DOHH2 (cell line): ENCODE measurements around the gene PLCE1.
"Not testable (repeated sequence)": the region's sequence is repeated elsewhere in the genome, so short reads cannot be mapped to it uniquely, and the experiment has no call there.

ENCODE experiments used
- H3F3A ChIP-seq: fragments of 200-600 bp; sonication (generic), shearing (Covaris generic); 2 replicates; pipeline ENCODE4 v1.6.0; 2016; ENCODE audit warnings: antibody characterized with exemption, mild to moderate bottlenecking; ENCODE audit not compliant: control insufficient read depth, insufficient read depth
- H3K27ac ChIP-seq: fragments of 200-600 bp; sonication (generic); 2 replicates; pipeline ENCODE4 v1.5.1; 2014; ENCODE audit warnings: low read depth, mild to moderate bottlenecking, low read length, moderate library complexity
- H3K27me3 ChIP-seq: fragments of 200-600 bp; sonication (generic); 2 replicates; pipeline ENCODE4 v1.6.1; 2014; ENCODE audit warnings: mild to moderate bottlenecking, low read length, mixed read lengths; ENCODE audit not compliant: control insufficient read depth
- H3K36me3 ChIP-seq: fragments of 200-600 bp; sonication (generic); 2 replicates; pipeline ENCODE4 v1.6.1; 2014; ENCODE audit warnings: mild to moderate bottlenecking, low read length, moderate library complexity, mixed read lengths; ENCODE audit not compliant: control insufficient read depth
- H3K4me1 ChIP-seq: fragments of 200-600 bp; sonication (generic); 2 replicates; pipeline ENCODE4 v1.6.1; 2014; ENCODE audit warnings: mild to moderate bottlenecking, low read length, mixed read lengths; ENCODE audit not compliant: control insufficient read depth
- H3K4me2 ChIP-seq: fragments of 200-600 bp; sonication (generic); 2 replicates; pipeline ENCODE4 v1.6.0; 2014; ENCODE audit warnings: mild to moderate bottlenecking, low read length, moderate library complexity
- H3K4me3 ChIP-seq: fragments of 200-600 bp; sonication (generic); 2 replicates; pipeline ENCODE4 v1.5.1; 2014; ENCODE audit warnings: mild to moderate bottlenecking, low read length, mixed read lengths
- H3K79me2 ChIP-seq: fragments of 200-600 bp; sonication (generic); 2 replicates; pipeline ENCODE4 v1.6.1; 2014; ENCODE audit warnings: mild to moderate bottlenecking, low read length, mixed read lengths; ENCODE audit not compliant: control insufficient read depth
- H3K9me2 ChIP-seq: fragments of 200-600 bp; sonication (generic); replicated peaks from 2 replicates; pipeline ENCODE4 v1.6.1; 2014; ENCODE audit warnings: mild to moderate bottlenecking, low read length, mixed read lengths; ENCODE audit not compliant: control insufficient read depth
- H3K9me3 ChIP-seq: fragments of 200-600 bp; sonication (generic); 2 replicates; pipeline ENCODE4 v1.6.1; 2014; ENCODE audit warnings: antibody characterized with exemption, low read length, mixed read lengths; ENCODE audit not compliant: control insufficient read depth, insufficient read depth
- H4K20me1 ChIP-seq: fragments of 200-600 bp; sonication (generic); 2 replicates; pipeline ENCODE4 v1.6.0; 2014; ENCODE audit warnings: low read depth, mild to moderate bottlenecking, antibody characterized with exemption, low read length, moderate library complexity; ENCODE audit not compliant: control insufficient read depth, insufficient read depth
- CTCF ChIP-seq: fragments of 200-600 bp; sonication (generic); IDR thresholded peaks from one replicate; pipeline ENCODE4 v1.5.1; 2014; ENCODE audit warnings: antibody characterized with exemption, mild to moderate bottlenecking, low read depth, low read length; ENCODE audit not compliant: poor library complexity, severe bottlenecking
- EZH2phosphoT487 ChIP-seq: fragments of 200-600 bp; sonication (generic); IDR thresholded peaks from 2 replicates; pipeline ENCODE4 v1.6.1; 2017; ENCODE audit warnings: borderline replicate concordance, mild to moderate bottlenecking, antibody characterized with exemption, low read length, moderate library complexity, mixed read lengths

PLCE1 gene

GRCh38 chr10:93954726-93955363 lies 38.9 kb upstream of the PLCE1 start:
- Histone ChIP-seq H3K4me1 (no peaks in the 10 kb centered on the region), H3K9me2 (no peaks in the 10 kb centered on the region), H4K20me1 (no peaks in the 10 kb centered on the region), H3K27me3 (no peaks in the 10 kb centered on the region), H3K27ac (no peak overlapping the region), H3K4me2 (no peak overlapping the region), H3K4me3 (no peak overlapping the region), H3F3A (no peaks in the 10 kb centered on the region), H3K9me3 (no peaks in the 10 kb centered on the region), H3K36me3 (no peaks in the 10 kb centered on the region), H3K79me2 (no peaks in the 10 kb centered on the region)
- TF ChIP-seq EZH2phosphoT487 (no peak), CTCF (no peak)

- no peak overlapping the region for H3K4me2 ChIP-seq
Measured at GRCh38 chr10:93958834-93959233, 34.9 kb upstream of the PLCE1 start.

GRCh38 chr10:93960988-93961387 lies 32.7 kb upstream of the PLCE1 start:
- not testable (repeated sequence) for H3K27ac ChIP-seq, H4K20me1 ChIP-seq, H3K9me2 ChIP-seq, H3F3A ChIP-seq, H3K9me3 ChIP-seq, H3K27me3 ChIP-seq, H3K4me3 ChIP-seq, H3K79me2 ChIP-seq, H3K36me3 ChIP-seq, H3K4me1 ChIP-seq, H3K4me2 ChIP-seq

More at GRCh38 chr10:93958834-93959233, 34.9 kb upstream of the PLCE1 start:
- no peak overlapping the region for H3K27ac ChIP-seq
- no peaks in the 10 kb centered on the region for H3F3A ChIP-seq
- H4K20me1 ChIP-seq, result no peaks in the 10 kb centered on the region
- H3K9me2 ChIP-seq, result no peaks in the 10 kb centered on the region
- no peaks in the 10 kb centered on the region for H3K36me3 ChIP-seq
- H3K79me2 ChIP-seq, result no peaks in the 10 kb centered on the region
- no peak for TF ChIP-seq CTCF
- no peak for TF ChIP-seq EZH2phosphoT487
- no peaks in the 10 kb centered on the region for H3K27me3 ChIP-seq
- H3K9me3 ChIP-seq, result no peaks in the 10 kb centered on the region
- H3K4me3 ChIP-seq, result no peak overlapping the region
- no peaks in the 10 kb centered on the region for H3K4me1 ChIP-seq

GRCh38 chr10:93962973-93963372 lies 30.8 kb upstream of the PLCE1 start:
- TF ChIP-seq CTCF (no peak), EZH2phosphoT487 (no peak)
- Histone ChIP-seq H3K9me2 (no peaks in the 10 kb centered on the region), H3K27me3 (no peaks in the 10 kb centered on the region), H3K4me3 (no peak overlapping the region), H3F3A (no peaks in the 10 kb centered on the region), H3K36me3 (no peaks in the 10 kb centered on the region), H3K79me2 (no peaks in the 10 kb centered on the region), H3K4me1 (no peaks in the 10 kb centered on the region), H4K20me1 (no peaks in the 10 kb centered on the region), H3K9me3 (no peaks in the 10 kb centered on the region), H3K27ac (no peak overlapping the region), H3K4me2 (no peak overlapping the region)
